CD14-positive monocyte (primary cell): ENCODE measurements around the gene LRRC58. TPM values are rescaled to one million over a fixed set of nuclear protein-coding genes. Genes with fewer than 3 reads are reported as not detected.

ENCODE experiments used
- DNase-seq, 3 donors: peaks; one replicate each; pipeline ENCODE4 v3.0.0-alpha.2; 2011 to 2022
- H2AFZ ChIP-seq: 2 replicates; pipeline ENCODE4 v1.6.0; 2012; ENCODE audit warnings: mild to moderate bottlenecking, low read depth, low read length, inconsistent platforms; ENCODE audit not compliant: insufficient read depth, poor library complexity, severe bottlenecking
- H3K27ac ChIP-seq, 2 donors: 1 replicate in 1 of 2; 2 replicates in 1 of 2; pipeline ENCODE4 v1.5.1; 2012 to 2013; ENCODE audit warnings: low read length in 2 of 2, control low read depth in 1 of 2, inconsistent platforms in 1 of 2, low read depth in 1 of 2, mild to moderate bottlenecking in 1 of 2
- H3K27me3 ChIP-seq, 2 donors: one replicate each; pipeline versions ENCODE4 v1.6.0 to v1.6.1; 2011 to 2013; ENCODE audit warnings: low read length in 2 of 2; ENCODE audit not compliant: control insufficient read depth in 2 of 2, insufficient read depth in 2 of 2
- H3K36me3 ChIP-seq, 2 donors: replicated peaks in 1 of 2; 1 replicate in 1 of 2; 2 replicates in 1 of 2; pipeline versions ENCODE4 v1.5.1 to v1.6.1; 2012 to 2013; ENCODE audit warnings: low read length in 2 of 2, control low read depth in 1 of 2, inconsistent platforms in 1 of 2, mild to moderate bottlenecking in 1 of 2; ENCODE audit not compliant: insufficient read depth in 2 of 2, control insufficient read depth in 1 of 2
- H3K4me1 ChIP-seq, 2 donors: 1 replicate in 1 of 2; 2 replicates in 1 of 2; pipeline versions ENCODE4 v1.5.1 to v1.6.1; 2012 to 2013; ENCODE audit warnings: low read length in 2 of 2, control low read depth in 1 of 2, inconsistent platforms in 1 of 2, mild to moderate bottlenecking in 1 of 2, moderate library complexity in 1 of 2; ENCODE audit not compliant: insufficient read depth in 2 of 2, control insufficient read depth in 1 of 2
- H3K4me2 ChIP-seq: replicated peaks from 2 replicates; pipeline ENCODE3; 2012; ENCODE audit warnings: low read length, moderate library complexity, mild to moderate bottlenecking; ENCODE audit not compliant: poor library complexity, severe bottlenecking; ENCODE audit errors: extremely low read depth
- H3K4me3 ChIP-seq, 3 experiments: fragments of 200-600 bp in 1 of 3; sonication (generic) in 1 of 3; replicated peaks in 1 of 3; 1 replicate in 2 of 3; 2 replicates in 1 of 3; pipeline ENCODE4 v1.5.1; 2011 to 2013; ENCODE audit warnings: low read length in 3 of 3, mild to moderate bottlenecking in 3 of 3, control low read depth in 2 of 3, low read depth in 2 of 3, inconsistent platforms in 1 of 3, moderate library complexity in 1 of 3
- H3K79me2 ChIP-seq: 2 replicates; pipeline ENCODE4 v1.6.0; 2012; ENCODE audit warnings: mild to moderate bottlenecking, control low read depth, inconsistent platforms, low read length, moderate library complexity; ENCODE audit not compliant: insufficient read depth
- H3K9ac ChIP-seq: 2 replicates; pipeline ENCODE4 v1.6.0; 2017; ENCODE audit warnings: low read length, mild to moderate bottlenecking; ENCODE audit not compliant: insufficient read depth, poor library complexity, severe bottlenecking
- H3K9me3 ChIP-seq, 2 donors: replicated peaks in 1 of 2; 1 replicate in 1 of 2; 2 replicates in 1 of 2; pipeline versions ENCODE4 v1.5.1 to v1.6.1; 2012 to 2013; ENCODE audit warnings: low read length in 2 of 2, control low read depth in 1 of 2; ENCODE audit not compliant: control insufficient read depth in 1 of 2, insufficient read depth in 1 of 2
- H4K20me1 ChIP-seq: 2 replicates; pipeline ENCODE4 v1.6.0; 2012; ENCODE audit warnings: mild to moderate bottlenecking, low read length, control low read depth, moderate library complexity; ENCODE audit not compliant: insufficient read depth
- H3K27ac Mint-ChIP-seq, 7 donors: one replicate each; pipeline ENCODE4 v1.8.0; 2020; ENCODE audit warnings: mild to moderate bottlenecking in 7 of 7, mixed read lengths in 7 of 7, moderate library complexity in 6 of 7, inconsistent platforms in 2 of 7
- H3K27me3 Mint-ChIP-seq, 3 donors: one replicate each; pipeline ENCODE4 v1.8.0; 2021 to 2022; ENCODE audit warnings: low read depth in 3 of 3, mild to moderate bottlenecking in 3 of 3, mixed read lengths in 3 of 3, moderate library complexity in 3 of 3, inconsistent platforms in 1 of 3
- H3K36me3 Mint-ChIP-seq, 2 donors: one replicate each; pipeline ENCODE4 v1.8.0; 2020; ENCODE audit warnings: mixed read lengths in 2 of 2, inconsistent platforms in 1 of 2, mild to moderate bottlenecking in 1 of 2
- H3K4me1 Mint-ChIP-seq: one replicate; pipeline ENCODE4 v1.8.0; 2020; ENCODE audit warnings: mild to moderate bottlenecking, mixed read lengths
- H3K4me3 Mint-ChIP-seq, 2 donors: one replicate each; pipeline ENCODE4 v1.8.0; 2020; ENCODE audit warnings: mild to moderate bottlenecking in 2 of 2, mixed read lengths in 2 of 2, moderate library complexity in 1 of 2
- H3K9me3 Mint-ChIP-seq, 7 donors: one replicate each; pipeline ENCODE4 v1.8.0; 2020 to 2022; ENCODE audit warnings: mixed read lengths in 7 of 7, mild to moderate bottlenecking in 6 of 7, moderate library complexity in 6 of 7, inconsistent platforms in 2 of 7
- WGBS: methylation state at CpG from one replicate; pipeline ENCODE4 v1.1.5; 2013; ENCODE audit warnings: missing lambda C conversion rate; ENCODE audit not compliant: insufficient coverage; 5-methylcytosine and 5-hydroxymethylcytosine counted together
- intact Hi-C, 2 donors: fragments of 100-400 bp; cut with micrococcal nuclease; formaldehyde crosslinking; loops; one replicate each; pipeline versions ENCODE4 v1.15.0 to v1.15.1; 2023
- polyA plus RNA-seq, 3 donors: library from polyadenylated mRNA; depleted of rRNA in 1 of 3; unstranded in 2 of 3; stranded (reverse) in 1 of 3; fragments of 300-500 nt in 2 of 3; fragments of >200 nt in 1 of 3; fragmentation: Illumina TruSeq in 2 of 3; gene quantifications; 1 replicate in 2 of 3; 2 replicates in 1 of 3; pipeline ENCODE4 v1.2.3, GENCODE V29; 2012 to 2021
- TF ChIP-seq, protein P1 (sequence below): fragments of 200-600 bp; IDR thresholded peaks from one replicate; pipeline ENCODE4 v1.8.0; 2022; ENCODE audit warnings: antibody characterized with exemption, mild to moderate bottlenecking

Gene LRRC58
- polyA plus RNA-seq, 3 donors, result 6.5 to 12.4 (median 8.3) TPM

GRCh38 chr3:120304616-120305015 is 44.5 kb downstream of the LRRC58 start:
- no peaks in the 10 kb centered on the region for H3K79me2 ChIP-seq
- no peaks in the 10 kb centered on the region for H3K4me1 ChIP-seq
- H3K4me1 Mint-ChIP-seq, result no peaks in the 10 kb centered on the region
- no peak for DNase-seq
- 100% methylated on average over 3 of the region's 4 CpGs for WGBS
- H3K9ac ChIP-seq, result no peak overlapping the region
- H2AFZ ChIP-seq, result no peak overlapping the region
- H3K27ac ChIP-seq, result no peak overlapping the region
- H3K4me3 ChIP-seq, result no peak overlapping the region
- TF ChIP-seq, protein P1, sequence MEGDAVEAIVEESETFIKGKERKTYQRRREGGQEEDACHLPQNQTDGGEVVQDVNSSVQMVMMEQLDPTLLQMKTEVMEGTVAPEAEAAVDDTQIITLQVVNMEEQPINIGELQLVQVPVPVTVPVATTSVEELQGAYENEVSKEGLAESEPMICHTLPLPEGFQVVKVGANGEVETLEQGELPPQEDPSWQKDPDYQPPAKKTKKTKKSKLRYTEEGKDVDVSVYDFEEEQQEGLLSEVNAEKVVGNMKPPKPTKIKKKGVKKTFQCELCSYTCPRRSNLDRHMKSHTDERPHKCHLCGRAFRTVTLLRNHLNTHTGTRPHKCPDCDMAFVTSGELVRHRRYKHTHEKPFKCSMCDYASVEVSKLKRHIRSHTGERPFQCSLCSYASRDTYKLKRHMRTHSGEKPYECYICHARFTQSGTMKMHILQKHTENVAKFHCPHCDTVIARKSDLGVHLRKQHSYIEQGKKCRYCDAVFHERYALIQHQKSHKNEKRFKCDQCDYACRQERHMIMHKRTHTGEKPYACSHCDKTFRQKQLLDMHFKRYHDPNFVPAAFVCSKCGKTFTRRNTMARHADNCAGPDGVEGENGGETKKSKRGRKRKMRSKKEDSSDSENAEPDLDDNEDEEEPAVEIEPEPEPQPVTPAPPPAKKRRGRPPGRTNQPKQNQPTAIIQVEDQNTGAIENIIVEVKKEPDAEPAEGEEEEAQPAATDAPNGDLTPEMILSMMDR, result no peak
- H3K9me3 Mint-ChIP-seq, result peaks cover 10 to 25% (median 20%) of the 10 kb centered on the region in 7 donors
- no peak overlapping the region for H3K4me3 Mint-ChIP-seq
- H3K27ac Mint-ChIP-seq, result no peak overlapping the region
- no peak overlapping the region for H3K4me2 ChIP-seq
- no peaks in the 10 kb centered on the region for H3K36me3 Mint-ChIP-seq
- peaks cover 4 to 14% of the 10 kb centered on the region in 2 donors for H3K9me3 ChIP-seq
- H3K36me3 ChIP-seq, result no peaks in the 10 kb centered on the region
- peaks cover 0 to 14% (median 2%) of the 10 kb centered on the region in 3 donors for H3K27me3 Mint-ChIP-seq
- H3K27me3 ChIP-seq, result no peaks in the 10 kb centered on the region
- intact Hi-C loops, result no loop called here
- no peaks in the 10 kb centered on the region for H4K20me1 ChIP-seq

DNA sequence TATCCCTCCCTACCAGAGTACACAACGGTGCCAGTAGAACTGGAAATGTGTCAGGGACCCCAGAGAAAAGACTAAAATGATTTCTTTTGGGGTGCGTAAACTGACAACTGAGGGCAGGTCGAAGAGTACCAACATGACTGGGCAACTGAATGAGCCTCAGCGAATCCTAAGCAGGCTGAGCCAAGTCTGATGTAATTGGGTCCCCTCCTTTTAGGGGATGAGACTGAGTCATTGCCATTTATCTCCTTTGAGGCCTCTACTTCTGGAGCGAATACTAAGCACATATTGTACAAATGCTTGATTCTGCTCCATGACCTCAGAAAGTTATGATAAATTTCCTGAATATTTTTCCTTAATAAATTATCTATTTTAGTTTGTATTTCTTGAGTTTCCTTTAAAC is 46.8 kb downstream of the LRRC58 start:
- H3K4me3 Mint-ChIP-seq, result no peak overlapping the region
- H2AFZ ChIP-seq, result no peak overlapping the region
- H3K4me3 ChIP-seq, result no peak overlapping the region
- intact Hi-C loops, result no loop called here
- H3K9ac ChIP-seq, result no peak overlapping the region
- TF ChIP-seq, protein P1, result no peak
- H3K27me3 Mint-ChIP-seq, result peaks cover 0 to 11% (median 2%) of the 10 kb centered on the region in 3 donors
- no peaks in the 10 kb centered on the region for H4K20me1 ChIP-seq
- peaks cover 7 to 16% (median 12%) of the 10 kb centered on the region in 7 donors for H3K9me3 Mint-ChIP-seq
- peaks cover 4 to 8% of the 10 kb centered on the region in 2 donors for H3K9me3 ChIP-seq
- H3K27ac ChIP-seq, result no peak overlapping the region
- H3K4me1 ChIP-seq, result no peaks in the 10 kb centered on the region
- H3K4me2 ChIP-seq, result no peak overlapping the region
- no peaks in the 10 kb centered on the region for H3K36me3 Mint-ChIP-seq
- no peaks in the 10 kb centered on the region for H3K4me1 Mint-ChIP-seq
- WGBS, result no CpG with 5 or more reads among the region's 5 CpGs
- H3K27ac Mint-ChIP-seq, result no peak overlapping the region
- H3K79me2 ChIP-seq, result no peaks in the 10 kb centered on the region
- no peak for DNase-seq
- no peaks in the 10 kb centered on the region for H3K36me3 ChIP-seq
- H3K27me3 ChIP-seq, result no peaks in the 10 kb centered on the region
